HCT116 (cell line): ENCODE data around the gene EI24. TPM values are rescaled to one million over a fixed set of nuclear protein-coding genes. Genes with fewer than 3 reads are reported as not detected.

Experiments used
- ATAC-seq: fragments of 200-7000 bp; cut with Tn5 transposase; 2 replicates; pipeline ENCODE4 v1.9.1; 2020; ENCODE audit warnings: mild to moderate bottlenecking, moderate library complexity
- BruUV-seq: library from RNA; stranded (reverse); fragments of 400-500 nt; replicated peaks from 2 replicates; lab custom pipeline; 2021; lab: Mats Ljungman, UMichigan
- CTCF ChIA-PET: fragments of 300-600 bp; sonication (Branson Sonifier 250); formaldehyde crosslinking; loops from one replicate; lab custom pipeline; 2021; ENCODE audit warnings: antibody characterized with exemption; lab: Charles Lee
- POLR2A ChIA-PET: fragments of 300-600, 350-600 bp; sonication (Branson Sonifier 250); formaldehyde crosslinking; loops from one replicate; lab custom pipeline; 2021; ENCODE audit warnings: antibody characterized with exemption; lab: Charles Lee
- RAD21 ChIA-PET, 2 experiments: fragments of 300-600 bp; sonication (Branson Sonifier 250); formaldehyde crosslinking; loops; one replicate each; lab custom pipeline; 2023; ENCODE audit warnings: low total read pairs in 2 of 2; ENCODE audit not compliant: uncharacterized antibody in 2 of 2, unreplicated experiment in 2 of 2, low non-redundant PET in 1 of 2; lab: Charles Lee
- DNase-seq: peaks from one replicate; pipeline ENCODE4 v3.0.0-alpha.2; 2010; ENCODE audit warnings: low read depth, low spot score
- H2AFZ ChIP-seq: fragments of 200-600 bp; shearing (Covaris generic), sonication (generic); 2 replicates; pipeline ENCODE4 v1.6.1; 2017; ENCODE audit warnings: low read depth, mixed run types, mixed read lengths, antibody characterized with exemption, low read length; ENCODE audit not compliant: poor library complexity, severe bottlenecking
- H3K27ac ChIP-seq: 2 replicates; pipeline ENCODE4 v1.5.1; 2012; ENCODE audit warnings: low read depth, low read length
- H3K27me3 ChIP-seq: fragments of 200-600 bp; sonication (generic); 2 replicates; pipeline ENCODE4 v1.6.1; 2016; ENCODE audit warnings: mixed run types, low read length, mixed read lengths; ENCODE audit not compliant: insufficient read depth
- H3K36me3 ChIP-seq, 2 experiments: fragments of 200-500 bp in 1 of 2; fragments of 200-600 bp in 1 of 2; sonication (Bioruptor generic) in 1 of 2; sonication (generic) in 1 of 2; 2 replicates each; pipeline versions ENCODE4 v1.5.1 to v1.6.1; 2014 to 2016; ENCODE audit warnings: low read length in 2 of 2, inconsistent platforms in 1 of 2, mixed read lengths in 1 of 2, mixed run types in 1 of 2; ENCODE audit not compliant: insufficient read depth in 2 of 2, control insufficient read depth in 1 of 2
- H3K4me1 ChIP-seq, 2 experiments: fragments of 200-600 bp in 1 of 2; sonication (generic) in 1 of 2; 2 replicates each; pipeline versions ENCODE4 v1.5.1 to v1.6.1; 2012 to 2017; ENCODE audit warnings: low read length in 2 of 2, inconsistent platforms in 1 of 2, mild to moderate bottlenecking in 1 of 2, mixed read lengths in 1 of 2, mixed run types in 1 of 2, moderate library complexity in 1 of 2; ENCODE audit not compliant: insufficient read depth in 2 of 2, control insufficient read depth in 1 of 2
- H3K4me2 ChIP-seq: fragments of 200-600 bp; sonication (generic); 2 replicates; pipeline ENCODE4 v1.6.1; 2017; ENCODE audit warnings: mixed run types, low read length, mixed read lengths
- H3K4me3 ChIP-seq, 2 experiments: fragments of 200-600 bp in 1 of 2; sonication (generic) in 1 of 2; replicated peaks in 1 of 2; 2 replicates each; pipeline ENCODE4 v1.5.1; 2011 to 2016; ENCODE audit warnings: low read length in 2 of 2, control low read depth in 1 of 2, low read depth in 1 of 2, mild to moderate bottlenecking in 1 of 2, mixed read lengths in 1 of 2, mixed run types in 1 of 2
- H3K79me2 ChIP-seq: fragments of 200-600 bp; sonication (generic); 2 replicates; pipeline ENCODE4 v1.6.1; 2017; ENCODE audit warnings: mild to moderate bottlenecking, mixed run types, low read length, moderate library complexity, mixed read lengths; ENCODE audit not compliant: insufficient read depth
- H3K9ac ChIP-seq: fragments of 200-600 bp; sonication (generic); 2 replicates; pipeline ENCODE4 v1.6.1; 2016; ENCODE audit warnings: low read length, mixed read lengths
- H3K9me2 ChIP-seq: fragments of 200-600 bp; sonication (generic), shearing (Covaris generic); 2 replicates; pipeline ENCODE4 v1.6.1; 2017; ENCODE audit warnings: mixed run types, mild to moderate bottlenecking, moderate library complexity; ENCODE audit not compliant: insufficient read depth
- H3K9me3 ChIP-seq, 2 experiments: fragments of 200-500 bp in 1 of 2; fragments of 200-600 bp in 1 of 2; sonication (Bioruptor generic) in 1 of 2; sonication (generic) in 1 of 2; 2 replicates each; pipeline ENCODE4 v1.6.1; 2014 to 2017; ENCODE audit warnings: low read length in 2 of 2, mixed read lengths in 2 of 2, inconsistent platforms in 1 of 2, low read depth in 1 of 2, mild to moderate bottlenecking in 1 of 2, mixed run types in 1 of 2, moderate library complexity in 1 of 2; ENCODE audit not compliant: control insufficient read depth in 1 of 2, insufficient read depth in 1 of 2
- H4K20me1 ChIP-seq: fragments of 200-600 bp; sonication (generic), shearing (Covaris generic); 2 replicates; pipeline ENCODE4 v1.6.1; 2017; ENCODE audit warnings: mixed run types, mild to moderate bottlenecking, moderate library complexity; ENCODE audit not compliant: insufficient read depth
- CEBPB ChIP-seq: IDR thresholded peaks from 2 replicates; pipeline ENCODE4 v1.6.1; 2012; ENCODE audit warnings: low read depth
- CTCF ChIP-seq, 3 experiments: fragments of 200-600 bp in 1 of 3; sonication (generic) in 1 of 3; IDR thresholded peaks in 2 of 3; conservative IDR thresholded peaks in 1 of 3; 2 replicates each; pipeline ENCODE4 v1.5.1; 2012 to 2017; ENCODE audit warnings: low read depth in 2 of 3, low read length in 2 of 3, antibody characterized with exemption in 1 of 3, borderline replicate concordance in 1 of 3, control low read depth in 1 of 3, mild to moderate bottlenecking in 1 of 3, mixed read lengths in 1 of 3, mixed run types in 1 of 3, moderate library complexity in 1 of 3; ENCODE audit not compliant: insufficient read depth in 1 of 3
- EZH2 ChIP-seq: fragments of 200-600 bp; sonication (generic); IDR thresholded peaks from 2 replicates; pipeline ENCODE4 v1.6.1; 2017; ENCODE audit warnings: antibody characterized with exemption, mixed run types
- MAX ChIP-seq: IDR thresholded peaks from 2 replicates; pipeline ENCODE4 v1.6.1; 2012
- REST ChIP-seq: IDR thresholded peaks from 2 replicates; pipeline ENCODE4 v1.6.1; 2012; ENCODE audit warnings: low read depth
- SP1 ChIP-seq: IDR thresholded peaks from 2 replicates; pipeline ENCODE4 v1.6.1; 2012; ENCODE audit warnings: low read depth
- TCF7L2 ChIP-seq: IDR thresholded peaks from 2 replicates; pipeline ENCODE4 v1.7.0; 2011; ENCODE audit warnings: borderline replicate concordance, inconsistent platforms; ENCODE audit not compliant: insufficient read depth, insufficient read length; ENCODE audit errors: extremely low read depth
- YY1 ChIP-seq: IDR thresholded peaks from 2 replicates; pipeline ENCODE4 v1.6.1; 2011; ENCODE audit warnings: low read length, low read depth, moderate library complexity, mild to moderate bottlenecking; ENCODE audit not compliant: insufficient replicate concordance; ENCODE audit errors: extremely low read depth
- ZNF274 ChIP-seq: fragments of 200-500 bp; sonication (Bioruptor generic); IDR thresholded peaks from 2 replicates; pipeline ENCODE4 v1.6.1; 2014; ENCODE audit warnings: mild to moderate bottlenecking, low read depth, low read length, inconsistent platforms
- intact Hi-C: fragments of 100-400 bp; cut with micrococcal nuclease; formaldehyde crosslinking; loops from 2 replicates; pipeline ENCODE4 v1.10.0; 2022
- total RNA-seq: library from RNA; stranded (reverse); gene quantifications from one replicate; pipeline ENCODE4 v1.2.1, GENCODE V29; 2021; ENCODE audit not compliant: unreplicated experiment
- TF ChIP-seq, protein P1 (sequence below): IDR thresholded peaks from 2 replicates; pipeline ENCODE4 v1.6.1; 2012

EI24 gene
- total RNA-seq, 1 experiment from 2014 or later: 130 TPM

DNA sequence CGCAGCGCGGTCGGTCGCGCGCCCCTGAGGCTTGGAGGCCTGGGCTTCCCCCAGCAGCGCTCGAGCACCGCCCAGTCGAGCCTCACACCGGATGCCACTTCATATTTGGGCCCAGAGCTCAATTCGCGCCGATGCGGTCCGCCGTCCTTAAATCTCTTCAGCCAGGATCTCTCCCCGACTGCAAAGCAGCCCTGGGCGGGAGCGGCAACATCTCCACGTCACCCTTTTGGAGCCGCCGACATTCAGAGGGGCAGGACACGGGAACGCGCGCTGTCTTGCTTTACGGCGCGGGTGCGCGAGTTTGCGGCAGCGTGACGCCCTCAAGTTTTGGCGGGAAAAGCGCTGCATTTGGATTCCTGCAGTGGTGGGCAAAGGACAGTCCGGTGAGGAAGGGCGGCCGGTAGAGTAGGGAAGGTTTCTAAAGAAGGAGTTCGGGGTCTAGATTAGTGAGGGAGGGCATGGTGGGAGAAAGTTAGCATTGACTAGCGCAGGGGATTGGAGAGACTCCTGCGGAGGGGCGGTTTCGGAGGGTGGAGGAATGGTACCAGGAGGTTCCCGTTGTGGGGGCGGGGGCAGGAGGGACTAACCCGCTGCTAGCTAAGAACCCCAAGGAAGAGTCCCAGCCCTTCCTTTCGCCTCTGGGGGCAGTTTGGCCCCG lies 56.5 kb downstream of the EI24 start (continued):
- TF ChIP-seq REST (no peak), MAX (peak; percentile 86)

GRCh38 chr11:125626288-125626950 lies 57.1 kb downstream of the EI24 start:
- ChIA-PET CTCF (interaction anchor here (1.4 kb wide), 1 partner anchor 567 kb away, joined by 4 read pairs; no protein-coding TSS in a partner anchor), RAD21 (no interaction called here), POLR2A (interaction anchor here (1.2 to 1.8 kb wide), 2 partner anchors 34 to 261 kb away, joined by 4 to 6 read pairs; partner anchors contain the start of gene HYLS1)
- Histone ChIP-seq H3K79me2 (peaks cover 29% of the 10 kb centered on the region), H2AFZ (peak overlapping the region; percentile 23), H3K36me3 (peaks cover 0 to 2% of the 10 kb centered on the region in 2 experiments; a peak in 2 of 4 replicates), H3K27me3 (no peaks in the 10 kb centered on the region), H3K9me3 (no peaks in the 10 kb centered on the region), H3K9ac (peak overlapping the region; percentile 85), H3K4me2 (peak overlapping the region; percentile 86), H3K4me1 (peaks cover 4 to 17% of the 10 kb centered on the region in 2 experiments; a peak in 3 of 4 replicates), H4K20me1 (no peaks in the 10 kb centered on the region), H3K9me2 (no peaks in the 10 kb centered on the region), H3K4me3 (peak overlapping the region; percentile 56 to 75), H3K27ac (peak overlapping the region; percentile 85)
- peak; percentile 82 for DNase-seq
- ATAC-seq: peak; percentile 28
- intact Hi-C loops: loop anchor here (2.0 kb wide), 1 partner anchor 248 kb away; no protein-coding TSS in a partner anchor
- TSS peak; percentile 63 for BruUV-seq
- TF ChIP-seq MAX: no peak
- TF ChIP-seq, protein P1, sequence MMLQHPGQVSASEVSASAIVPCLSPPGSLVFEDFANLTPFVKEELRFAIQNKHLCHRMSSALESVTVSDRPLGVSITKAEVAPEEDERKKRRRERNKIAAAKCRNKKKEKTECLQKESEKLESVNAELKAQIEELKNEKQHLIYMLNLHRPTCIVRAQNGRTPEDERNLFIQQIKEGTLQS: no peak
- no peak for TF ChIP-seq TCF7L2
- TF ChIP-seq SP1: no peak
- TF ChIP-seq EZH2: no peak
- peak; percentile 29 for TF ChIP-seq YY1
- peak; percentile 81; the same call in 1 of the 2 replicates for TF ChIP-seq CEBPB
- no peak for TF ChIP-seq REST
- TF ChIP-seq ZNF274: no peak
- TF ChIP-seq CTCF (IDR thresholded peaks at IDR 0.05 in 2 of 3, conservative IDR thresholded peaks at IDR 0.05 in 1 of 3; ENCODE audit: borderline replicate concordance in 1 of 3, insufficient read depth in 1 of 3, low read depth in 2 of 3, low read length in 2 of 3): peak; percentile 19 to 54 (median 36); a peak in 3 of 6 replicates
